Adipocyte (in vitro differentiated cells): ENCODE measurements around the gene ANXA2.
"Not testable (repeated sequence)": the region's sequence is repeated elsewhere in the genome, so short reads cannot be mapped to it uniquely, and the experiment has no call there.

Experiments used
- DNase-seq: peaks from one replicate; pipeline ENCODE4 v3.0.0-alpha.2; 2015; ENCODE audit warnings: low read depth
- H3K27me3 ChIP-seq: replicated peaks from 2 replicates; pipeline ENCODE4 v1.7.0; 2013; ENCODE audit warnings: mild to moderate bottlenecking, low read length, moderate library complexity; ENCODE audit not compliant: control insufficient read depth, insufficient read depth
- H3K36me3 ChIP-seq: 2 replicates; pipeline ENCODE4 v1.7.0; 2013; ENCODE audit warnings: low read length, mild to moderate bottlenecking, moderate library complexity; ENCODE audit not compliant: control insufficient read depth, insufficient read depth, severe bottlenecking
- H3K4me1 ChIP-seq: 2 replicates; pipeline ENCODE4 v1.7.0; 2013; ENCODE audit warnings: mild to moderate bottlenecking, low read length, moderate library complexity; ENCODE audit not compliant: control insufficient read depth, insufficient read depth
- H3K4me3 ChIP-seq: 2 replicates; pipeline ENCODE4 v1.7.0; 2013; ENCODE audit warnings: mild to moderate bottlenecking, low read length, moderate library complexity
- H3K9ac ChIP-seq: 2 replicates; pipeline ENCODE4 v1.7.0; 2013; ENCODE audit warnings: mild to moderate bottlenecking, low read length, moderate library complexity
- H3K9me3 ChIP-seq: 2 replicates; pipeline ENCODE4 v1.7.0; 2013; ENCODE audit warnings: mild to moderate bottlenecking, low read length, moderate library complexity; ENCODE audit not compliant: control insufficient read depth

Gene ANXA2

DNA sequence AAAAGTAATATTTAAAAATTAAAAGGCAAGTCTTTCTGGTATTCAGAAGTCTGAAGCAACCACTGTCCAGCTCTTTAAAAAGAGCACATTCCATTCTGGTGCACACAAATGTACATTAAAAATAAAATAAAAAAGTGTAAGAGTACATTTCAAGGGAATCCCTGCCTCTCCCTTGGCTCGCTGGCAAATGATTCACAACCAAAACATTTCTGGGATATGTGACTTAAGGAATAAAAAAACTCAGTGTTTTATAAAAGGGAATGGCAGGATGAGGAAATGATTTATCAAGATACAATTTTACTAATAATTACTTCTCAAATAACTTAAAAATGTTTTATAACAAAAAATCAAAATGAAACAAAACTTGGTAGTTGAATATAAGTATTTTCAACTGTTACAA lies 23.8 kb upstream of the ANXA2 start:
- H3K9me3 ChIP-seq = no peaks in the 10 kb centered on the region
- DNase-seq = peak; percentile 84
- H3K27me3 ChIP-seq = no peaks in the 10 kb centered on the region
- H3K36me3 ChIP-seq = peaks cover 4% of the 10 kb centered on the region
- H3K9ac ChIP-seq = peak overlapping the region; percentile 30
- no peak overlapping the region for H3K4me3 ChIP-seq
- H3K4me1 ChIP-seq = peaks cover 56% of the 10 kb centered on the region

DNA sequence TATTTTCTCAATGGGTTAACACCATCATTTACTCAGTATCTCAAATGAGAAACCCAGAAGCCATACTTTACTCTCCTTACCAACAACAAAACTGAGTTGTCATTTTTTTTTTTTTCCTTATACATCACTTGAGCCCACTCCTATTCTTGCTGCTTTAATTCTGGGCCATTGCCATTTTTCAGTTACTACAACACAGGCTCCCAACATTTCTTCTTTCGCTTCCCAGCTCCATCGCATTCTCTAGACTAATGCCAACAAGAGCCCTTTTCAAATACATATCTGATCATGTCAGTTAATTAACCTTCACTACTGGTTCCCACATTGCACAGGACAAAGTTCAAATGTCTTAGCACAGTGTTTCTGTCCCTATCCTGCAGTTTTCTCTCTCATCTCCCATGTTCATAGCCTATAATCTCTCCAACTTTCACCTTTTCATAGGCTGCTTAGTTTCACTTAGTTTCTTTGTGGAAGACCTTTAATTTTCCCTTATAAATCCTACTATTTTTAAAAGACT lies 22.5 kb upstream of the ANXA2 start:
- Histone ChIP-seq H3K4me1 (peaks cover 51% of the 10 kb centered on the region), H3K9me3 (no peaks in the 10 kb centered on the region), H3K27me3 (no peaks in the 10 kb centered on the region), H3K4me3 (peak overlapping the region; percentile 55), H3K36me3 (no peaks in the 10 kb centered on the region), H3K9ac (peak overlapping the region; percentile 30)
- no peak for DNase-seq

DNA sequence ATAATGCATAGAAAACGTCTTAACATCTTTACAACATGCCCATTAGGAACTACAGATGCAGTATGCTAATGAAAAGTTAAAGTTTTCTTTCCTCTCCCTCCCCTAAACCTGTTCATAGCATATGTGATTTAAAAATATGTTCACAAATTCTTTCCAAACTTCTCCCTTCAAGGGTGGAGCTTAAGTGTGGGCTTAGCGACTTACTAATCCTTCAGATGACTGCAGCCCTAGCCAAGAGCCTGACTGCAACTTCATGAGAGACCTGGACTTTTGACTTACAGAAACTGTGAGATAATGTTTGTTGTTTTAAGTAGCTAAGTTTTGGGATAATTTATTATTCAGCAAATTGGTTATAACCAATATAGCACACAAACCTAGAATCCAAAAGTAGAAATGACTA lies 22.0 kb upstream of the ANXA2 start:
- H3K9me3 ChIP-seq = no peaks in the 10 kb centered on the region
- H3K9ac ChIP-seq = no peak overlapping the region
- H3K27me3 ChIP-seq = no peaks in the 10 kb centered on the region
- H3K4me1 ChIP-seq = peaks cover 51% of the 10 kb centered on the region
- DNase-seq = peak; percentile 60
- no peaks in the 10 kb centered on the region for H3K36me3 ChIP-seq
- no peak overlapping the region for H3K4me3 ChIP-seq

DNA sequence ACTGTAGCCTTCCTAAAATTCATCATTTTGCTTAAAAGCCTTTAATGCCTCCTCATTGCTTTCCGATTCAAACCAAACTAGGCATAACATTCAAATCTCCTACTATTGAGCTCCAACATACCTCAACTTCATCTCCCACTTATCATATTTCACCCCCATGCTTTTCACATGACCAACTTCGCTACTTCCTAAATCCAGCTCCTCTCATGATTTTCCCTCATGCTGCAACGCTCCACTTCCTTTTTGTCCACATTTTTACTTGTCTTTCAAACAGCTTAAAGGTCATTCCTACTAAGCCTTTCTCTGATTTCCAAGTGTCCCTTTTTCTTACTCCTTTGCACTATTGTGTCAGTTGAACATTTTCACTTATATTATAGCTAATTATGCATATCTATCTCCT lies 20.3 kb upstream of the ANXA2 start:
- H3K4me1 ChIP-seq = peaks cover 54% of the 10 kb centered on the region
- no peaks in the 10 kb centered on the region for H3K36me3 ChIP-seq
- H3K9me3 ChIP-seq = no peaks in the 10 kb centered on the region
- H3K27me3 ChIP-seq = no peaks in the 10 kb centered on the region
- H3K9ac ChIP-seq = no peak overlapping the region
- H3K4me3 ChIP-seq = no peak overlapping the region
- DNase-seq = no peak

DNA sequence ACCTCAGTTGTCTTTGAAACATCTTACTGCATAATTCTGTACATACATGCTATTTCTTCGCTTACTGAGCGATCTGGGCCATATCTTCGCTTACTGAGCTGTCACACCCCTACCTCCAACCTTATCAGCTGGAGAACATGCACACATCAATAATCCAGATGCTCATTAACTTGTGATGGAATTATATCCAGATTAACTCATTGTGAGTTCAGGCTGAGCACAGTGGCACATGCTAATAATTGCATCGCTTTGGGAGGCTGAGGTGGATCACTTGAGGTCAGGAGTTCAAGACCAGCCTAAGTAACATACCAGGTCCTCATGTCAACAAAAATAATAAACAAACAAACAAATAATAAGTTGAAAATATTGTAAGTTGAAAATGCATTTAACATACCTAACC lies 19.3 kb upstream of the ANXA2 start:
- Histone ChIP-seq H3K36me3 (no peaks in the 10 kb centered on the region), H3K9me3 (no peaks in the 10 kb centered on the region), H3K4me3 (no peak overlapping the region), H3K9ac (no peak overlapping the region), H3K27me3 (no peaks in the 10 kb centered on the region), H3K4me1 (peaks cover 51% of the 10 kb centered on the region)
- DNase-seq = no peak

DNA sequence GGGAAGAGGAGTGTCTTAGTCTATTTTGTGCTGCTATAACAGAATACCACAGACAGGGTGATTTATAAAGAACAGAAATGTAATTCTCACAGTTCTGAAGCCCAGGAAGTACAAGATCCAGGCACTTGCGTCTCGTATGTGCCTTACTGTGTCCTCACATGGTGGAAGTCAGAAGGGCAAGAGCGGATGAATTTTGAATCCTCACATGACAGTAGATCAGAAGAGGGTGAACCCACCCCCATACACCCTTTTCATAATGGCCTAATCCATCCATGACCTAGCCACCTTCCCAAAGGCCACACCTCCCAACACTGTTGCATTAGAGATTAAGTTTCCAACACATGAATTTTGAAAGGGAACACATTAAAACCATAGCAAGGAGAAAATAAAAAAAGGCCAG lies 18.7 kb upstream of the ANXA2 start:
- Histone ChIP-seq H3K27me3 (no peaks in the 10 kb centered on the region), H3K4me3 (no peak overlapping the region), H3K36me3 (no peaks in the 10 kb centered on the region), H3K9me3 (no peaks in the 10 kb centered on the region), H3K4me1 (peaks cover 50% of the 10 kb centered on the region), H3K9ac (no peak overlapping the region)
- no peak for DNase-seq

DNA sequence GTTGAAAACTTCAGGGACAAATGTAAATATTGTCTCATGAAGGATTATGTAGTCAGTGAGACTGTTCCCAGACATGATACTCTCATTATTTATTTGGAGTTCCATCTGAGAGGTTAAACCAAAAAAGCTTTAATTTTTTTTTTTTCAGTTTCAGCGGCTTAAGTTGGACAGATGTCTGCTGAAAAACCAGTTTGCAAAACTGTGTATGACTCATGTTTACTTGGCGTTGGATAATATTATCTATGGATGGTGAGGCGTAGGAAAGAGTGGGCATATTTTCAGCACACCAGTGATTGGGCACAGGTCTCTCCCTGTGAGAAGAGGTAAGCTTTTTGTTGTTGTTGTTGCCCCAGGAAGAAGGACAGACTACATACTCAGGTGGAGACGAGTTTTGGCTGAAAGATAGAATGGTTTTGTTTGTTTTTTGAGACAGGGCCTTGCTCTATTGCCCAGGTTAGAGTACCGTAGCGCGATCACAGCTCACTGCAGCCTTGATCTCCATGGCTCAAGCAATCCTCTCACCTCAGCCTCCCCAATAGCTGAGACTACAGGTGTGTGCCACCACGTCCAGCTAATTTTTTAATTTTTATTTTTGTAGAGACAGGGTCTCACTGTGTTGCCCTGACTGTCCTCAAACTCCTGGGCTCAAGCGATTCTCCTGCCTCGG lies 16.4 kb upstream of the ANXA2 start:
- Histone ChIP-seq H3K9ac (peak overlapping the region; percentile 44), H3K27me3 (no peaks in the 10 kb centered on the region), H3K36me3 (no peaks in the 10 kb centered on the region), H3K4me1 (peaks cover 31% of the 10 kb centered on the region), H3K4me3 (peak overlapping the region; percentile 30), H3K9me3 (no peaks in the 10 kb centered on the region)
- peak; percentile 69 for DNase-seq

DNA sequence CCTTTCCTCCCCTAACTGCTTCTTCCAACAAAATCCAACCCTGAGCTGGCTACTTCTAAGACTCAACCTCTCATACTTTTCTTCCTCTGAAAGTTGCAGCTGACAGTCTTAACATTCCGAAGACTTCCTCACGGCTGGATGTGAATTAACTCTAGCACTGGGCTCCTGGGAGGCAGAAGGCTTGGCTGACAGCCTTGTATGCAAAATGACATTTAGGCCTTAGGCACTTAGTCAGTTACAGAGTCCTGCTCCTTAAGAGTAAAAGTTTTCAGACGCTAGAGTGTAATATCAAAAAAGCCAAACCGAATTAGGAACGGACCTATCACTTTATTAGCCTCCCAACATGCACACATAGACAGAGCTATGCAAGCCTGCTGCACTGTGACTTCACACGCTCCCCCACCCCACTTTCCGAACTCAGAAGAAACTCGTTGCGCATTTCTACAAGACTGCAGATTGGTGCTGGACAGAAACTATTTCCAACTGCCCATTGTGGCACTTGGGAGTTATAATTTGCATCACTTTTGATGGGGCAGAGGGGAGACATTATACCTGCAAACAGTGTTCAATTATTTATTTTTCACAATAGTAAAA lies 15.5 kb upstream of the ANXA2 start:
- H3K4me3 ChIP-seq = peak overlapping the region; percentile 30
- peak overlapping the region; percentile 44 for H3K9ac ChIP-seq
- H3K9me3 ChIP-seq = no peaks in the 10 kb centered on the region
- no peaks in the 10 kb centered on the region for H3K27me3 ChIP-seq
- H3K4me1 ChIP-seq = peaks cover 36% of the 10 kb centered on the region
- peak; percentile 39 for DNase-seq
- H3K36me3 ChIP-seq = no peaks in the 10 kb centered on the region

DNA sequence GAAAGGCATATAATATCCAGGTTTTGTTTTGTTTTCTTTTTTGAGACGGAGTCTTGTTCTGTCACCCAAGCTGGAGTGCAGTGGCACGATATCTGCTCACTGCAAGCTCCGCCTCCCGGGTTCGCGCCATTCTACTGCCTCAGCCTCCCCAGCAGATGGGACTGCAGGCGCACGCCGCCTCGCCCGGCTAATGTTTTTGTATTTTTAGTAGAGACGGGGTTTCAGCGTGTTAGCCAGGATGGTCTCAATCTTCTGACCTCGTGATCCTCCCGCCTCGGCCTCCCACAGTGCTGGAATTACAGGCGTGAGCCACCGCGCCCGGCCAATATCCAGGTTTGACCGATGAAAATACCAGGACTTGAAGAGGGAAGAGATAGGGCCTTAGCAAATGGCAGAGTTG lies 15.0 kb upstream of the ANXA2 start:
- not testable (repeated sequence) for H3K36me3 ChIP-seq, DNase-seq, H3K27me3 ChIP-seq, H3K9me3 ChIP-seq
- Histone ChIP-seq H3K9ac (peak overlapping the region; percentile 44), H3K4me1 (peaks cover 41% of the 10 kb centered on the region), H3K4me3 (peak overlapping the region; percentile 30)

DNA sequence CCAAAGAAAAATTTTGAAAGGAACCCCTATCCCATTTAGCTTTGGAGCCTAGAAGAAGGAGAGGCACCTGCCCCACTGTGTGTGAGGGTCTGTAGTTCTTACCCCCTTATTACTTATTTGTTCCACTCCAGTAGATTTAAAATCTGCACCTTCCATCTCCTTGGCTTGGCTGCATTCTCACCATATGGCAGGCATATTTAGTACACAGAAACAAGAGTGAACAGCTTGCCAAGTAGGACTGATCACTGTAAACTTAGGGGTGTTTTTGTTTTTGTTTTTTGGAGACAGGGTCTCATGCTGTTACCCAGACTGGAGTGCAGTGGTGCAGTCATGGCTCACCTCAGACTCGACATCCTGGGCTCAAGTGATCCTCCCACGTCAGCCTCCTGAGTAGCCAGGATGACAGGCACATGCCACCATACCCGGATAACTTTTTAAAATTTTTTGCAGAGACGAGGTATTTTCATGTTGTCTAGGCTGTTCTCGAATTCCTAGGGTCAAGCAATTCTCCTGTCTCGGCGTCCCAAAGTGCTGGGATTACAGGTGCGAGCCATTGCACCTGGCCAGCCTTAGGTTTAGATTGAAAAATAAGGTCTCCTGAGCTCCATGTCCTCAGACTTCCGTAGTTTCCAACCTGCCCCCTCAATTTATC lies 14.1 kb upstream of the ANXA2 start:
- Histone ChIP-seq H3K27me3 (no peaks in the 10 kb centered on the region), H3K36me3 (no peaks in the 10 kb centered on the region), H3K9ac (no peak overlapping the region), H3K4me1 (peaks cover 49% of the 10 kb centered on the region), H3K9me3 (no peaks in the 10 kb centered on the region), H3K4me3 (no peak overlapping the region)
- no peak for DNase-seq

DNA sequence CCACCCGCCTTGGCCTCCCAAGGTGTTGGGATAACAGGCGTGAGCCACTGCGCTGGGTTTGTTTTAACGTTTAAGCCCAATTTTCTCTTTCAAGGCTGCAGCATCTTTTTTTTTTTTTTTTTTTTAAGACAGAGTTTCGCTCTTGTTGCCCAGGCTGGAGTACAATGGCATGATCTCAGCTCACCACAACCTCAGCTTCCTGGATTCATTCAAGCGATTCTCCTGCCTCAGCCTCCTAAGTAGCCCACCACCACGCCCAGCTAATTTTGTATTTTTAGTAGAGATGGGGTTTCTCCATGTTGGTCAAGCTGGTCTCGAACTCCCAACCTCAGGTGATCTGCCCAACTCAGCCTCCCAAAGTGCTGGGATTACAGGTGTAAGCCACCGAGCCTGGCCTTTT lies 12.6 kb upstream of the ANXA2 start:
- H3K36me3 ChIP-seq, H3K9ac ChIP-seq, H3K27me3 ChIP-seq, H3K4me3 ChIP-seq, H3K9me3 ChIP-seq, DNase-seq: not testable (repeated sequence)
- peaks cover 54% of the 10 kb centered on the region for H3K4me1 ChIP-seq
